T-cell (primary cell): ENCODE data around the gene CELF4. TPM values are rescaled to one million over a fixed set of nuclear protein-coding genes. Genes with fewer than 3 reads are reported as not detected.

Experiments
- ATAC-seq, 4 experiments: fragments of 200-7000 bp in 3 of 4; fragments of 150-1000 bp in 1 of 4; cut with Tn5 transposase; replicated peaks in 1 of 4; 1 replicate in 3 of 4; 2 replicates in 1 of 4; pipeline ENCODE4 v1.10.0; 2021; ENCODE audit warnings: moderate library complexity in 3 of 4, mild to moderate bottlenecking in 2 of 4, moderate number of reproducible peaks in 1 of 4
- CTCF ChIA-PET, 2 donors: fragments of 300-600 bp; sonication (Branson Sonifier 250); formaldehyde crosslinking; loops; one replicate each; lab custom pipeline; 2022; ENCODE audit warnings: antibody characterized with exemption in 2 of 2; lab: Charles Lee
- POLR2A ChIA-PET, 2 donors: fragments of 300-600 bp; sonication (Branson Sonifier 250); formaldehyde crosslinking; loops; one replicate each; lab custom pipeline; 2022; ENCODE audit warnings: antibody characterized with exemption in 2 of 2; lab: Charles Lee
- DNase-seq, 35 experiments: peaks; one replicate each; pipeline versions ENCODE4 v3.0.0 to v3.0.0-alpha.2; 2013 to 2023
- H3K27ac ChIP-seq: one replicate; pipeline ENCODE4 v1.5.1; 2013; ENCODE audit warnings: low read length
- H3K27me3 ChIP-seq, 2 experiments: replicated peaks in 1 of 2; 1 replicate in 1 of 2; 2 replicates in 1 of 2; pipeline versions ENCODE4 v1.6.1 to v1.7.0; 2013; ENCODE audit warnings: low read length in 1 of 2, mixed read lengths in 1 of 2; ENCODE audit not compliant: control insufficient read depth in 2 of 2, insufficient read depth in 2 of 2; ENCODE audit errors: extremely low read depth in 1 of 2
- H3K36me3 ChIP-seq, 2 donors: 1 replicate in 1 of 2; 2 replicates in 1 of 2; pipeline versions ENCODE4 v1.6.1 to v1.7.0; 2013; ENCODE audit warnings: low read length in 1 of 2; ENCODE audit not compliant: control insufficient read depth in 2 of 2, insufficient read depth in 1 of 2; ENCODE audit errors: extremely low read depth in 1 of 2
- H3K4me1 ChIP-seq, 2 experiments: 1 replicate in 1 of 2; 2 replicates in 1 of 2; pipeline versions ENCODE4 v1.6.1 to v1.7.0; 2013; ENCODE audit warnings: low read length in 2 of 2, mixed read lengths in 1 of 2; ENCODE audit not compliant: insufficient read depth in 2 of 2, control insufficient read depth in 1 of 2; ENCODE audit errors: extremely low read depth in 1 of 2
- H3K4me3 ChIP-seq, 2 donors: 1 replicate in 1 of 2; 2 replicates in 1 of 2; pipeline versions ENCODE4 v1.5.1 to v1.7.0; 2013; ENCODE audit warnings: mild to moderate bottlenecking in 2 of 2, low read length in 1 of 2, moderate library complexity in 1 of 2; ENCODE audit not compliant: control insufficient read depth in 1 of 2; ENCODE audit errors: extremely low read depth in 1 of 2
- H3K9me3 ChIP-seq: 2 replicates; pipeline ENCODE4 v1.7.0; 2013
- H3K27ac Mint-ChIP-seq, 2 donors: one replicate each; pipeline ENCODE4 v1.8.0; 2020 to 2021; ENCODE audit warnings: mild to moderate bottlenecking in 2 of 2, mixed read lengths in 2 of 2
- H3K27me3 Mint-ChIP-seq, 2 donors: one replicate each; pipeline ENCODE4 v1.8.0; 2021 to 2022; ENCODE audit warnings: mixed read lengths in 2 of 2
- H3K36me3 Mint-ChIP-seq: one replicate; pipeline ENCODE4 v1.8.0; 2021; ENCODE audit warnings: mixed read lengths
- H3K4me1 Mint-ChIP-seq, 3 donors: one replicate each; pipeline ENCODE4 v1.8.0; 2020 to 2022; ENCODE audit warnings: mixed read lengths in 3 of 3, mild to moderate bottlenecking in 1 of 3
- H3K4me3 Mint-ChIP-seq, 3 donors: one replicate each; pipeline ENCODE4 v1.8.0; 2020 to 2022; ENCODE audit warnings: mild to moderate bottlenecking in 3 of 3, mixed read lengths in 3 of 3, moderate library complexity in 3 of 3
- H3K9me3 Mint-ChIP-seq, 3 donors: one replicate each; pipeline ENCODE4 v1.8.0; 2020 to 2022; ENCODE audit warnings: mixed read lengths in 3 of 3
- WGBS: methylation state at CpG from one replicate; pipeline ENCODE4 v1.1.5; 2013; ENCODE audit warnings: missing lambda C conversion rate; ENCODE audit not compliant: insufficient coverage; 5-methylcytosine and 5-hydroxymethylcytosine counted together
- total RNA-seq, 35 experiments: library from RNA in 6 of 35; stranded (reverse) in 6 of 35; fragments of 120-200 nt in 1 of 35; gene quantifications; one replicate each; pipeline versions ENCODE4 v1.2.1 to v1.2.4 and lab custom pipeline; 2013 to 2026

Gene CELF4
- total RNA-seq, 5 donors from 2014 or later (not counting 1 experiment from before 2014, with no cell fraction given) = not detected

DNA sequence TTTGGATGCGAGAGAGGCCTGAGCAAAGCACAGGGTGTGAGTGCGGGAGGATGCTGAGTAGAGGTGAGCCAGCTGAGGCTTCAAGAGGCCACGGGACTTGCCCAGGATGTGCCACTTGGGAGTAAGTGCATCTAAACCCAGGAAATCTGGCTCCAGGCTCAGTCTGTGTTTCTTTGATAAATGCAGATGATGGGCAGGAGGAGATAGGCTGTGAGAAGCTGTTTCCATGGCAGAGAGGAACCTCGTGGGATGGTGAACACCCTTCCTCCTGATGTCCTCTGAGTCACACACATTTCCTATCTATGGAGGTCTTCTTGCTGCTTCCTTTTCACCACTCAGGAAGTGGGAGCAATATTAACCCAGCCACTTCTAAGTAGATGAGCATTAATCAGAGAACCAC lies 38.4 kb upstream of the CELF4 start:
- Mint-ChIP-seq H3K9me3 (peaks cover 0 to 12% (median 3%) of the 10 kb centered on the region in 3 donors), H3K4me3 (no peak overlapping the region), H3K4me1 (no peaks in the 10 kb centered on the region), H3K27ac (no peak overlapping the region), H3K27me3 (peaks cover 3 to 5% of the 10 kb centered on the region in 2 donors), H3K36me3 (no peaks in the 10 kb centered on the region)
- ATAC-seq (no peak), DNase-seq (no peak)
- WGBS = 97% methylated on average over 3 of the region's 4 CpGs
- H3K4me1 ChIP-seq = no peaks in the 10 kb centered on the region
- POLR2A ChIA-PET = no interaction called here
- no peak overlapping the region for H3K4me3 ChIP-seq
- no peak overlapping the region for H3K27ac ChIP-seq
- H3K9me3 ChIP-seq = no peaks in the 10 kb centered on the region
- CTCF ChIA-PET = no interaction called here
- no peaks in the 10 kb centered on the region for H3K27me3 ChIP-seq
- no peaks in the 10 kb centered on the region for H3K36me3 ChIP-seq

DNA sequence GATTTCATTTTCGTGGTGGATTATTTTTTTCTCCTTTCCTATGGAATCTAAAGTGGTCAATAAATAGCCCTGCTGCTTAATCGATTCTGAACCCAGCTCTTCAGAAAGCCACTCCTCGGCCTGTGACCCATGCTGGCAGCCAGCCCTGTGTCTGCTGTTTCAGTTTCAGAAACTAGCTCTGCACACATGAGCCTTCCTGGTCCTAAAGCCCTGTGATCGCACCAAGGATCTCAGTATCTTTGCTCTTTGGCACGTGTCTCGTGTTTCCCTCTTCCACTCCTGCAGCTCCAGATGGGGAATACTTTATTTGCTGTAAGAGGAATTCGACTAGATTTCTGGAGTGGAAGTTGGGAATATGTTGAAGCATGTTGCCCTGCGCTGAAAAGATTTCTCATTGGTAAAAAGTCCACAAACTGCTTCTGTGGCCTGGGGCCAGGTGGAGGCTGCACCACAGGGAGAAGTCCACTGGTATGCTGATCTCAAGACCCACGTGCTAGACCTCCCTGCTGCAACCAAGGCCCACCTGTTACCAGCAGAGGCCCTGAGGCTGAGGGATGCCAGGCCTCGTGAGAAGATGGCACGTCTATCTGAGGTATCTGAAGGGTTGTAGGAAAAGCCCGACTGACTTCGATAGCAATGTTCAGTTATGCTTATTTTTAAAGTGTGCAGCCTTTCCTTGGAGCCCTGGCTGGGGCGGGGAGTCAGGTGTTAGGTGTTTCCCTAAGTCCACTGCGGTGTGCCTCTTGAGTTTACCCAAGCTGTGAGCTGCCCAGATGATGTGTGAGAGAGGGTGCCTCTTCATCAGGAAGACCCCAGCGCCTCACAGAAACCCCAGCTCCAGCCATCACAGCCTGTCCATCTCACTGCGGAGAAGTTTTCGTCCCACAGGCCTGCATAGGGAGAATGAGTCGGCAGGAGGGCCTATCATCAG lies 33.6 kb upstream of the CELF4 start:
- no peaks in the 10 kb centered on the region for H3K4me1 ChIP-seq
- Mint-ChIP-seq H3K27me3 (peaks cover 0 to 3% of the 10 kb centered on the region in 2 donors), H3K4me3 (no peak overlapping the region), H3K36me3 (no peaks in the 10 kb centered on the region), H3K4me1 (no peaks in the 10 kb centered on the region), H3K27ac (no peak overlapping the region), H3K9me3 (peaks cover 3 to 15% (median 5%) of the 10 kb centered on the region in 3 donors)
- no peak for ATAC-seq
- H3K4me3 ChIP-seq = no peak overlapping the region
- ChIA-PET CTCF (no interaction called here), POLR2A (no interaction called here)
- no peak for DNase-seq
- no peaks in the 10 kb centered on the region for H3K9me3 ChIP-seq
- H3K27me3 ChIP-seq = no peaks in the 10 kb centered on the region
- WGBS = 66% methylated on average over 5 of the region's 19 CpGs
- no peaks in the 10 kb centered on the region for H3K36me3 ChIP-seq
- no peak overlapping the region for H3K27ac ChIP-seq

DNA sequence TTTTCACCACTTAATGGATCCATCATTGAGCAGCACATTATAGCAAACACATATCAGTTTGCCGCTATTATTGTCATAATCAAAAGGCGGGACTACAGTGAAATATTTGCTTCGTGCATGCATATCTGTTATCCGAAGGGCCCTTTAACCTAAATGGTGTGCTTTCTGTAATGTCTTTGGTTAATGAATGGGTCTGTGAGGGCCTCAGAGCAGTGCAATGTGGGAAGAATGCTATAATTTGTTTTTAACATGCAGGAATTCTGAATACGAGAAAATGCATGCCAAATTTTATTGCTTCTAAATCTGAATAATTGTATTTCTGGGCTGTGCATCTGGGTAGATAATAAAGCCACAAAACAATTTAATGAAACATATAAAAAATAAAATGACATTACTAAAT lies 32.8 kb upstream of the CELF4 start:
- H3K27me3 Mint-ChIP-seq = peaks cover 0 to 3% of the 10 kb centered on the region in 2 donors
- POLR2A ChIA-PET = no interaction called here
- no peaks in the 10 kb centered on the region for H3K36me3 Mint-ChIP-seq
- H3K4me3 Mint-ChIP-seq = no peak overlapping the region
- no peak overlapping the region for H3K4me3 ChIP-seq
- H3K4me1 ChIP-seq = no peaks in the 10 kb centered on the region
- no peak overlapping the region for H3K27ac ChIP-seq
- H3K36me3 ChIP-seq = no peaks in the 10 kb centered on the region
- H3K9me3 ChIP-seq = no peaks in the 10 kb centered on the region
- H3K4me1 Mint-ChIP-seq = no peaks in the 10 kb centered on the region
- peaks cover 3 to 11% (median 9%) of the 10 kb centered on the region in 3 donors for H3K9me3 Mint-ChIP-seq
- CTCF ChIA-PET = no interaction called here
- ATAC-seq = no peak
- H3K27me3 ChIP-seq = no peaks in the 10 kb centered on the region
- WGBS = 96% methylated on average over 3 of the region's 5 CpGs
- no peak overlapping the region for H3K27ac Mint-ChIP-seq
- no peak for DNase-seq

DNA sequence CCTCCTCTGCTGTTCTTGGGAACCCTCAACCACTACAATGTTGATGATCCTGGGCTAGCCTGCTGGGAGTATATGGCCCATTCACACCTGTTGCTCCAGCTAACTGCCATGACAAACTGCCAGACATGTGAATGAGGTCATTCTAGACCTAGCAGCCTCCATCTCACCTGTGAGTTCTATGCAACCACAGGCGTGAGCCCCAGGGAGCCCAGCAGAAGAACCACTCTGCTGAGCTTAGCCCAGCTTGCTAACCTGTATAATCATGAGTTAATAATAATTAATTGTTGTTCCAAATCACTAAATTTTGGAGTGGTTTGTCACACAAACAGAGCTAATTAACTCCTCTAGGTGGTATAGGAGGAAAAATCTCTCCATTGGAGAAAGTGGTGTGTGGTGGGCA lies 24.7 kb upstream of the CELF4 start:
- H3K9me3 ChIP-seq = no peaks in the 10 kb centered on the region
- POLR2A ChIA-PET = no interaction called here
- H3K4me1 ChIP-seq = no peaks in the 10 kb centered on the region
- Mint-ChIP-seq H3K27me3 (peaks cover 0 to 1% of the 10 kb centered on the region in 2 donors), H3K4me3 (no peak overlapping the region), H3K9me3 (peaks cover 0 to 4% (median 2%) of the 10 kb centered on the region in 3 donors), H3K4me1 (no peaks in the 10 kb centered on the region), H3K36me3 (no peaks in the 10 kb centered on the region), H3K27ac (no peak overlapping the region)
- CTCF ChIA-PET = no interaction called here
- no CpG with 5 or more reads among the region's 1 CpG for WGBS
- H3K4me3 ChIP-seq = no peak overlapping the region
- H3K27ac ChIP-seq = no peak overlapping the region
- H3K27me3 ChIP-seq = peaks cover 0 to 7% of the 10 kb centered on the region in 2 experiments
- no peak for ATAC-seq
- no peak for DNase-seq
- no peaks in the 10 kb centered on the region for H3K36me3 ChIP-seq

DNA sequence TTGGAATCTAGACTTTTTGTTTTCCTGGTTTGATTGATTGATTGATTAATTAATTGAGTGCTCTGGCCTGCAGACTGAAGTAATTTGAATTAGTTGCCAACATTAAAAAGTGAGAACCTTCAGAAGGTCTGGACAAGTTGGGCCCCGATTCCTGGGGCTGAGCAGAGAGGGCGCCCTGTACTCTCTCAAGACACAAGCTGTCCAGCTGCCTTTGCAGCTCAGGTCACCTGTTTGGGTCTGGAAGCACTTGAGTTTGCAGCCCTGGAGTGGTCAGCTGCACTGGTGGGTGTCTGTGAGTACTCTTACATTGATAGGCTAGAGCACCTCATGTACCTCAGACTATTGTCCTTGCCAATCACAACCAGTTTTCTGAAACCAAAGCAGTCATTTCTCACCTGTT lies 22.7 kb upstream of the CELF4 start:
- Mint-ChIP-seq H3K4me1 (no peaks in the 10 kb centered on the region), H3K4me3 (no peak overlapping the region), H3K9me3 (peaks cover 0 to 2% (median 0%) of the 10 kb centered on the region in 3 donors), H3K27me3 (peaks cover 0 to 1% of the 10 kb centered on the region in 2 donors), H3K27ac (no peak overlapping the region), H3K36me3 (no peaks in the 10 kb centered on the region)
- Histone ChIP-seq H3K9me3 (no peaks in the 10 kb centered on the region), H3K27me3 (peaks cover 0 to 7% of the 10 kb centered on the region in 2 experiments), H3K4me3 (no peak overlapping the region), H3K36me3 (no peaks in the 10 kb centered on the region), H3K27ac (no peak overlapping the region), H3K4me1 (no peaks in the 10 kb centered on the region)
- no peak for DNase-seq
- ChIA-PET CTCF (no interaction called here), POLR2A (no interaction called here)
- 88% methylated on average over 2 of the region's 2 CpGs for WGBS
- no peak for ATAC-seq

DNA sequence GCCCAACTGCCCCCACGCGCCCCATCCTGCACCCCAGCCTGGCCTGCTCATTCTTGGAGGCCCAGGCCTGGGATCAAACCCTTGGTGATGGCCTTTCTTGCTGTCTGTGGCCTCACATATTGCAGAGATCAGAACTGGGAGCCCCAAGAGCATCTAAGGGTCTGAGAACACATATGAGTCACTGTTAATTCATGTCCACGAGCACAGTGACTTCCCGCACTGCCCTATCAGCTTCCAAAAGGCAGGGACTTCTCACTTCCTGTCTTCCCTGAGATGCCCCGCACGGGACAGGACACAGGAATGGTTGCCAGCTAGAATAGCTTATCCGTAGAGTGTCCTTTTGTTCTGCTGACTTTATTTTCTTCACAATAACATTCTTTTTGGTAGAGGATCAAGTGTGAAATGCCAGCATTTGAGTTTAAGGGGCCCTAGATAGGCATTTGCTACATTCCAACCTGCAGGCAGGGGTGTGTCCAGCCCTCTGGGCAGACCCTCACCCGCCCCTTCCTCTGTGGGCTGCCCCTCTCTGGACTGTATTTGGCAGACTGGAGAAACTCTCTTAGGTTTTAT lies 21.1 kb upstream of the CELF4 start:
- Histone ChIP-seq H3K27me3 (peaks cover 0 to 7% of the 10 kb centered on the region in 2 experiments), H3K4me1 (no peaks in the 10 kb centered on the region), H3K36me3 (no peaks in the 10 kb centered on the region), H3K27ac (no peak overlapping the region), H3K4me3 (no peak overlapping the region), H3K9me3 (no peaks in the 10 kb centered on the region)
- Mint-ChIP-seq H3K9me3 (peaks cover 0 to 2% (median 0%) of the 10 kb centered on the region in 3 donors), H3K36me3 (no peaks in the 10 kb centered on the region), H3K4me1 (no peaks in the 10 kb centered on the region), H3K4me3 (no peak overlapping the region), H3K27ac (no peak overlapping the region), H3K27me3 (peaks cover 0 to 1% of the 10 kb centered on the region in 2 donors)
- CTCF ChIA-PET = no interaction called here
- POLR2A ChIA-PET = no interaction called here
- DNase-seq = no peak
- no peak for ATAC-seq
- 93% methylated on average over 5 of the region's 8 CpGs for WGBS
